Left lung (tissue), 10 donors: ENCODE measurements around the gene OPCML. TPM values are rescaled to one million over a fixed set of nuclear protein-coding genes. Genes with fewer than 3 reads are reported as not detected.

Source experiments
- ATAC-seq: fragments of 200-7000 bp; cut with Tn5 transposase; one replicate; pipeline ENCODE4 v1.9.1; 2020; ENCODE audit warnings: moderate library complexity
- DNase-seq, 4 donors: peaks; one replicate each; pipeline ENCODE4 v3.0.0-alpha.2; 2013 to 2020
- H3K27ac ChIP-seq, 2 donors: fragments of 200-600 bp; sonication (generic) in 1 of 2; one replicate each; pipeline versions ENCODE4 v1.5.0 to v1.8.0; 2020 to 2021
- H3K27me3 ChIP-seq, 2 donors: fragments of 200-600 bp; sonication (generic) in 1 of 2; one replicate each; pipeline versions ENCODE4 v1.5.0 to v1.8.0; 2020 to 2021
- H3K36me3 ChIP-seq, 2 donors: fragments of 200-600 bp; sonication (generic) in 1 of 2; one replicate each; pipeline versions ENCODE4 v1.5.0 to v1.8.0; 2020 to 2021
- H3K4me1 ChIP-seq, 2 donors: fragments of 200-600 bp; one replicate each; pipeline ENCODE4 v1.8.0; 2021
- H3K4me3 ChIP-seq, 2 donors: fragments of 200-600 bp; sonication (generic) in 1 of 2; one replicate each; pipeline versions ENCODE4 v1.5.0 to v1.8.0; 2020 to 2021; ENCODE audit warnings: mild to moderate bottlenecking in 1 of 2
- H3K9me3 ChIP-seq, 2 donors: fragments of 200-600 bp; sonication (generic) in 1 of 2; one replicate each; pipeline versions ENCODE4 v1.5.0 to v1.8.0; 2020 to 2021
- intact Hi-C, 2 donors: fragments of 100-400 bp; cut with DNase I; formaldehyde crosslinking; loops; one replicate each; pipeline versions ENCODE4 v1.11.2 to v1.14.2; 2022
- polyA plus RNA-seq, 6 donors: library from polyadenylated mRNA; unstranded; fragments of 120-200 nt; gene quantifications; one replicate each; pipeline ENCODE4 v1.2.1, GENCODE V29; 2013; ENCODE audit not compliant: insufficient read length in 6 of 6
- total RNA-seq, 2 donors: library from RNA; stranded (reverse); fragmentation: NEBNext Ultra II Directional; extraction: Animal tissue kit (Norgen Biotek cat#: 25700); gene quantifications; one replicate each; pipeline ENCODE4 v1.2.1, GENCODE V29; 2021
- TF ChIP-seq, protein P1 (sequence below), 2 donors: fragments of 200-600 bp; sonication (generic) in 1 of 2; IDR thresholded peaks; one replicate each; pipeline versions ENCODE4 v1.5.0 to v1.8.0; 2021; ENCODE audit warnings: antibody characterized with exemption in 2 of 2
- donor health status: DM: no; HTN: yes; CAD: no.
- donor health status: DM: no; HTN: no; CAD: no.

The OPCML gene
- total and polyA plus RNA-seq, 8 donors = 0.98 to 5.3 (median 1.9) TPM; not detected in 2

GRCh38 chr11:132772703-132773545, 759.4 kb downstream of the OPCML start:
- no peak overlapping the region for H3K4me3 ChIP-seq
- H3K27ac ChIP-seq = no peak overlapping the region
- H3K27me3 ChIP-seq = no peaks in the 10 kb centered on the region
- no peaks in the 10 kb centered on the region for H3K4me1 ChIP-seq
- DNase-seq (no peak), ATAC-seq (no peak)
- H3K9me3 ChIP-seq = no peaks in the 10 kb centered on the region
- TF ChIP-seq, protein P1, sequence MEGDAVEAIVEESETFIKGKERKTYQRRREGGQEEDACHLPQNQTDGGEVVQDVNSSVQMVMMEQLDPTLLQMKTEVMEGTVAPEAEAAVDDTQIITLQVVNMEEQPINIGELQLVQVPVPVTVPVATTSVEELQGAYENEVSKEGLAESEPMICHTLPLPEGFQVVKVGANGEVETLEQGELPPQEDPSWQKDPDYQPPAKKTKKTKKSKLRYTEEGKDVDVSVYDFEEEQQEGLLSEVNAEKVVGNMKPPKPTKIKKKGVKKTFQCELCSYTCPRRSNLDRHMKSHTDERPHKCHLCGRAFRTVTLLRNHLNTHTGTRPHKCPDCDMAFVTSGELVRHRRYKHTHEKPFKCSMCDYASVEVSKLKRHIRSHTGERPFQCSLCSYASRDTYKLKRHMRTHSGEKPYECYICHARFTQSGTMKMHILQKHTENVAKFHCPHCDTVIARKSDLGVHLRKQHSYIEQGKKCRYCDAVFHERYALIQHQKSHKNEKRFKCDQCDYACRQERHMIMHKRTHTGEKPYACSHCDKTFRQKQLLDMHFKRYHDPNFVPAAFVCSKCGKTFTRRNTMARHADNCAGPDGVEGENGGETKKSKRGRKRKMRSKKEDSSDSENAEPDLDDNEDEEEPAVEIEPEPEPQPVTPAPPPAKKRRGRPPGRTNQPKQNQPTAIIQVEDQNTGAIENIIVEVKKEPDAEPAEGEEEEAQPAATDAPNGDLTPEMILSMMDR (IDR thresholded peaks at IDR 0.05) = no peak
- no peaks in the 10 kb centered on the region for H3K36me3 ChIP-seq
- intact Hi-C loops = no loop called here

- DNase-seq (no peak), ATAC-seq (no peak)
- TF ChIP-seq, protein P1 (IDR thresholded peaks at IDR 0.05) = no peak
- no peak overlapping the region for H3K27ac ChIP-seq
- intact Hi-C loops = no loop called here
- no peaks in the 10 kb centered on the region for H3K4me1 ChIP-seq
- H3K36me3 ChIP-seq = no peaks in the 10 kb centered on the region
- no peak overlapping the region for H3K4me3 ChIP-seq
- H3K9me3 ChIP-seq = no peaks in the 10 kb centered on the region
- H3K27me3 ChIP-seq = no peaks in the 10 kb centered on the region
Observed at GRCh38 chr11:132771746-132772145, 760.6 kb downstream of the OPCML start.

- H3K27ac ChIP-seq = no peak overlapping the region
- TF ChIP-seq, protein P1 (IDR thresholded peaks at IDR 0.05) = no peak
- intact Hi-C loops = no loop called here
- DNase-seq = no peak
- ATAC-seq = no peak
- H3K36me3 ChIP-seq = no peaks in the 10 kb centered on the region
- H3K27me3 ChIP-seq = no peaks in the 10 kb centered on the region
- H3K4me1 ChIP-seq = no peaks in the 10 kb centered on the region
- peaks cover 0 to 2% of the 10 kb centered on the region in 2 donors for H3K9me3 ChIP-seq
- H3K4me3 ChIP-seq = no peak overlapping the region
Observed at GRCh38 chr11:132770829-132771530, 761.3 kb downstream of the OPCML start.

DNA sequence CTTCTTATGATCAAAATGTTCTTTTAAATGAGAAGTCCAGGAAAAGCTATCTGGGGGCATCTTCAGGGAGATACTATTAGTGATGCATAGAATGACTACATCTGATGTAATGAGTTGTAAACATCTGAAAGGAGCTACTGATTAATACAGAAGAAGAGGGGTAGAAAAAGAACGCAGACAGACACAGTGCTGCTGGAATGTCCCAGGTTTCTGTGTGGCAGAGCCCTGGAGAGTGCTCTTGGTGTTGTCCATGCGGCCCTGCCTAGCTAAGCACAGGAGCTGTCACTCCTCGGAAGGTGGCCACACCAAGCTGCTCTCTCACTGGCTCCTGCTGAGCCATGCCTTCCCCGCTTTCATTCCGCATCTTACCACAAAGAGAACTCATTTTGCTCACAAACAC, 768.8 kb downstream of the OPCML start:
- H3K36me3 ChIP-seq = no peaks in the 10 kb centered on the region
- no peaks in the 10 kb centered on the region for H3K27me3 ChIP-seq
- no peak overlapping the region for H3K4me3 ChIP-seq
- ATAC-seq (no peak), DNase-seq (no peak)
- TF ChIP-seq, protein P1 (IDR thresholded peaks at IDR 0.05) = no peak
- intact Hi-C loops = no loop called here
- no peaks in the 10 kb centered on the region for H3K4me1 ChIP-seq
- peaks cover 0 to 15% of the 10 kb centered on the region in 2 donors for H3K9me3 ChIP-seq
- no peak overlapping the region for H3K27ac ChIP-seq

DNA sequence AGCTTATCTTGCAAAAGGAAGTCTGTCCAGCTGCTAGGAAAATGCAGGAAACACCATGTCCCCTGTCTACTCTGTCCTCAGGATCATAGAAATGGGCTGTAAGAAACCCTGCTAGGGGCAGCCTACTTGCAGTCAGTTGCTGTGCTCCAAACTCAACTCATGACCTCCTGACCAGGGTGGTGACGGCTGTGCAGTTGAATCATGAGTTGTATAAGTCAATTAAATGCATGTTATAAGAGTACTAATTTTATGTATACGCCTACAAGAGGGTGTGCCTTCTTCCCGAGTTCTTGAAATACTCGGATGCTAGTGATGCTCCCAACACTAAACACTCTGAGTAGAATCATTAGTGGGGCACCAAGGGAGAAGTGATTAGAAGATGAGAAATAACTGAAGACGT, 776.4 kb downstream of the OPCML start:
- no peak overlapping the region for H3K4me3 ChIP-seq
- ATAC-seq (no peak), DNase-seq (no peak)
- TF ChIP-seq, protein P1 (IDR thresholded peaks at IDR 0.05) = no peak
- intact Hi-C loops = no loop called here
- no peaks in the 10 kb centered on the region for H3K4me1 ChIP-seq
- H3K27ac ChIP-seq = no peak overlapping the region
- peaks cover 0 to 13% of the 10 kb centered on the region in 2 donors for H3K9me3 ChIP-seq
- no peaks in the 10 kb centered on the region for H3K36me3 ChIP-seq
- H3K27me3 ChIP-seq = no peaks in the 10 kb centered on the region
